ENCODE measurements around the gene PRSS36. TPM values are rescaled to one million over a fixed set of nuclear protein-coding genes. Genes with fewer than 3 reads are reported as not detected.

The PRSS36 gene
- total RNA-seq, 1 donor from 2014 or later: 6.6 TPM

DNA sequence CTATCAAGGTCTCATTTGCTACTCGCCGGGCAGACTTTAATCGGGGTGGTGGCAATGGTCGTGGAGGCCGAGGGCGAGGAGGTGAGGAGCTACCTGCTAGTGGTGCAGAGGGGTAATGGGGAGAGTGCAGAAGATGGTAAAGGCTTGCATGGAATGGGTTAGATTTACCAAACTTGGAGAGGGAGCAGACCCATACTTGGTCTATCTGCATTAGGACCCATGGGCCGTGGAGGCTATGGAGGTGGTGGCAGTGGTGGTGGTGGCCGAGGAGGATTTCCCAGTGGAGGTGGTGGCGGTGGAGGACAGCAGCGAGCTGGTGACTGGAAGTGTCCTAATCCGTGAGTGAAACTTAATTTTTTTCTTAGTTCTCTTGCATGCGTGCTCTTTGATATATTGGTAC is 40.2 kb upstream of the PRSS36 start:
- Histone ChIP-seq H3K27me3 (ENCODE audit: low read depth) (no peaks in the 10 kb centered on the region), H3K27ac (no peak overlapping the region), H3K4me1 (peaks cover 6% of the 10 kb centered on the region), H3K36me3 (peaks cover 100% of the 10 kb centered on the region), H3K4me3 (no peak overlapping the region), H3K9me3 (no peaks in the 10 kb centered on the region)
- intact Hi-C loops (cut with DNase I): no loop called here
- TF ChIP-seq, protein P1, sequence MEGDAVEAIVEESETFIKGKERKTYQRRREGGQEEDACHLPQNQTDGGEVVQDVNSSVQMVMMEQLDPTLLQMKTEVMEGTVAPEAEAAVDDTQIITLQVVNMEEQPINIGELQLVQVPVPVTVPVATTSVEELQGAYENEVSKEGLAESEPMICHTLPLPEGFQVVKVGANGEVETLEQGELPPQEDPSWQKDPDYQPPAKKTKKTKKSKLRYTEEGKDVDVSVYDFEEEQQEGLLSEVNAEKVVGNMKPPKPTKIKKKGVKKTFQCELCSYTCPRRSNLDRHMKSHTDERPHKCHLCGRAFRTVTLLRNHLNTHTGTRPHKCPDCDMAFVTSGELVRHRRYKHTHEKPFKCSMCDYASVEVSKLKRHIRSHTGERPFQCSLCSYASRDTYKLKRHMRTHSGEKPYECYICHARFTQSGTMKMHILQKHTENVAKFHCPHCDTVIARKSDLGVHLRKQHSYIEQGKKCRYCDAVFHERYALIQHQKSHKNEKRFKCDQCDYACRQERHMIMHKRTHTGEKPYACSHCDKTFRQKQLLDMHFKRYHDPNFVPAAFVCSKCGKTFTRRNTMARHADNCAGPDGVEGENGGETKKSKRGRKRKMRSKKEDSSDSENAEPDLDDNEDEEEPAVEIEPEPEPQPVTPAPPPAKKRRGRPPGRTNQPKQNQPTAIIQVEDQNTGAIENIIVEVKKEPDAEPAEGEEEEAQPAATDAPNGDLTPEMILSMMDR (IDR thresholded peaks at IDR 0.05): no peak
- no peak for ATAC-seq
- no peak for DNase-seq

DNA sequence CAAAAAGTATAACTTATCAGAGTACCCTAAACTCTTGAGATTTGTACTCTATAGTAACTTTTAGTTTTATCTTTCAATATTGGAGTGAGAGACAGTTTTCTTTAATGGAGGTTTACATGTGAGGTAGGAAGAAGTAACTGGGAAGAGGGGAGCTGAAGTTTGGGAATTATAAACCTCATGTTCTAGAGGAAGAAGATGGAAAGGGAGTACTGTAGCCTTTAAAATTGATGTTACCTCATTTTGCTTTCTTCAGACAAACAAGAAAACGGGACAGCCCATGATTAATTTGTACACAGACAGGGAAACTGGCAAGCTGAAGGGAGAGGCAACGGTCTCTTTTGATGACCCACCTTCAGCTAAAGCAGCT is 39.5 kb upstream of the PRSS36 start:
- intact Hi-C loops (cut with DNase I): no loop called here
- no peak for ATAC-seq

DNA sequence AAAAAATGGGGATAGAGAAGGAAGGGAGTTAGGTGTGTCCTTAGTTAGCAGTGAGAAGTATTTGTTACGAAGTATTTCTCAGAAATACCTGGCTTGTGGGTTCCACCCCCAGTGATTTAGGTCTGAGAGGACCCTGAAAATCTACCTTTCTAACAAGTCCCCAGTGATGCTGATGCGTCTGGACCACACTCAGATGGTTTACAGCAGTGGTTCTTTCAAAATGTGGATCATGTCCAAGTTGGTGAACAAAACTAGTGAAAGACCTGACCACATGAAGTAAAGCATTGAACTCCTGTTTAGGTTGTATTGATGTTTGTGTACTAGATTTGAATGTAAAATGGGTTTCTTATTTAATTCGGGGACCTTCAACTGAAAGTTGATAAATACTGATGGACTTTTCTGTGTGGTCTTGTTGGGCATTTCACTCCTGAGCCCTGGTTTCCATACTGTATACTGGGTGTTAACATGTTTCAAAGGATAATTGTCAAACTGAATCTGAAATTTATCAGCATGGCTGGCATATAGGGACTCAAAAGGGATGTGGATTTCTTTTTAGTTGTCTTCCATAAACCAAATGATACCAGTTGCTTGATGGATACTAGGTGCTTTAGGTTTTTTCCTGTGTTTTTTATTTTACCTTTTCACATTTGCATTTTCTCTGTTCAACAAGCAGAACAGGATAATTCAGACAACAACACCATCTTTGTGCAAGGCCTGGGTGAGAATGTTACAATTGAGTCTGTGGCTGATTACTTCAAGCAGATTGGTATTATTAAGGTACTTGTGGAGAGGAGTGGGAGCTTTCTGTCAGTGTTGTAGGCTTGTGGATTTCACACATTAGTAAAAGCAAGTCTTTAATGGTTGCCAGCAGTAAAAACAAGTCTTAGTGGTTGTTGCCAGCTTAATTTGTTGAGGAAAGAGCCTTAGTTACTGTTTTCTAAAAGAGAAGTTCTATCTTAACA is 38.9 kb upstream of the PRSS36 start:
- DNase-seq: no peak
- no peak overlapping the region for H3K27ac ChIP-seq
- peaks cover 8% of the 10 kb centered on the region for H3K4me1 ChIP-seq
- intact Hi-C loops (cut with DNase I): no loop called here
- H3K36me3 ChIP-seq: peaks cover 100% of the 10 kb centered on the region
- no peak overlapping the region for H3K4me3 ChIP-seq
- no peaks in the 10 kb centered on the region for H3K27me3 ChIP-seq (ENCODE audit: low read depth)
- no peaks in the 10 kb centered on the region for H3K9me3 ChIP-seq
- TF ChIP-seq, protein P1 (IDR thresholded peaks at IDR 0.05): no peak
- ATAC-seq: no peak

More for the DNA sequence above, 39.5 kb upstream of the PRSS36 start:
- no peak for DNase-seq
- H3K4me1 ChIP-seq: peaks cover 6% of the 10 kb centered on the region
- H3K9me3 ChIP-seq: no peaks in the 10 kb centered on the region
- H3K4me3 ChIP-seq: no peak overlapping the region
- H3K36me3 ChIP-seq: peaks cover 100% of the 10 kb centered on the region
- TF ChIP-seq, protein P1 (IDR thresholded peaks at IDR 0.05): no peak
- H3K27ac ChIP-seq: no peak overlapping the region
- H3K27me3 ChIP-seq (ENCODE audit: low read depth): no peaks in the 10 kb centered on the region

DNA sequence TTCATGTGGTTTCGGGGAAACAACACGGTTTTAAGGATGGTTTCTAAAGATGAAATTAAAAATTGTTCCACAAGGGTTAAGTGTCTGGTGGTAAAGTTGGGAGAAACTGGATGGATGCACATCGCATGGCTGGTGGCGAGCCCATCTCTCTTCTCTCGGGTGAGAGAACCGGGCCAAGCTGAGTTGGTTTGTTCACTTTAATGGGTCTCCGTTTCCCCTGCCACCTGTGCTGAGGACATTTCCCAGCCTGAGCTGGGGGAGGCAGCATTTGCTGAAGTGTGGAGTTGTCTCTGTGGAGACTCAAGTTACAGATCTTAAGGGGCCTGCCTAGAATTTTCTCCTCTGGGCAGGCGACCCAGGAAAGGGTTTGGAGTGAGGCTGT is 37.9 kb upstream of the PRSS36 start:
- intact Hi-C loops (cut with DNase I): no loop called here
- ATAC-seq (no peak), DNase-seq (no peak)
- peaks cover 100% of the 10 kb centered on the region for H3K36me3 ChIP-seq
- H3K27ac ChIP-seq: no peak overlapping the region
- H3K4me3 ChIP-seq: no peak overlapping the region
- H3K27me3 ChIP-seq (ENCODE audit: low read depth): no peaks in the 10 kb centered on the region
- H3K4me1 ChIP-seq: peaks cover 17% of the 10 kb centered on the region
- no peaks in the 10 kb centered on the region for H3K9me3 ChIP-seq
- TF ChIP-seq, protein P1 (IDR thresholded peaks at IDR 0.05): no peak

DNA sequence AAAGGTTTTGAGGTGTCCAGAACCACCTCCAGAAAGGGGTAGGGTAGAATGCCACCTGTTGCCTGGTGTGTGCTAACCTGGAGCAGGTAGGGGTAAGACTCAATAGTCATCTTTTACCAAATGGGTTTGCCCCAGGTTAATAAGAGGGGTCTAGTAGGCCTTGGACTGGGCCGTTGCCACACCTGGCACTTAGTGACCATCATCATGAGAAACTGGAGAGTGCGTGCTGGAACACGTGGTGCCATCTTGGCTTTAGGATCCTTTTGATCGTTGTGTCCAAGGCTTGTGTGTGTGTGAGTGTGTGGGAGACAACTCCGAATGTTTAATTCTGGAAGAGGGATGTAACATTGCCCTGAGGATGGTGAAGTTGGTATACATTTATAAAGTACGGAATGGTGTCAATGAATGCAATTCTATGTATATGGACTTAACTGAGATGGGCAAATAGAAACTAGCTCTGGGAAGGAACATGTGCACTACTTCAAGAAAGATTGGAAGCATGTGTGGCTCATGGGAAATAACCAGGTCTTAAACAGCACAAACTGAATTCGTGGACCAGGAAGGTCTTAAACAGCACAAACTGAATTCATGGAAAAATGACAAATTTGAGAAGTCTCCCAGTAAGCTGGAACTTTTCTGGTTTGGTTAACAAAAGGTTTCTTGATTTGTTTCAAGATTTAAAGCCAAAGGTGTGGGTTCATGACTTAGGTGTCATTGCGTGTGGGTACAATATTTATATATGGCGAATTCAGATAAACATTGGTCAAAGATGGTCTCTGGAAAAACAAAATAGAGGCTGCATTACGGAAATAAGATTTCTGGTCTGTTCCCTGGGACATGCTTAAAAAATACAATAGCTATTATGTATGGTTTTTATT is 37.3 kb upstream of the PRSS36 start:
- H3K36me3 ChIP-seq: peaks cover 100% of the 10 kb centered on the region
- DNase-seq: no peak
- no peaks in the 10 kb centered on the region for H3K9me3 ChIP-seq
- no peak overlapping the region for H3K27ac ChIP-seq
- peaks cover 24% of the 10 kb centered on the region for H3K4me1 ChIP-seq
- TF ChIP-seq, protein P1 (IDR thresholded peaks at IDR 0.05): no peak
- no peak for ATAC-seq
- intact Hi-C loops (cut with DNase I): no loop called here
- no peak overlapping the region for H3K4me3 ChIP-seq
- no peaks in the 10 kb centered on the region for H3K27me3 ChIP-seq (ENCODE audit: low read depth)
